HG02678 (cell line): ENCODE results near the gene A4GALT.
"Not testable (repeated sequence)": the region's sequence is repeated elsewhere in the genome, so short reads cannot be mapped to it uniquely, and the experiment has no call there.

Experiments
- ATAC-seq: cut with Tn5 transposase; IDR thresholded peaks from one replicate; pipeline ENCODE4 v1.9.1; 2021; ENCODE audit warnings: mild to moderate bottlenecking, moderate library complexity; ENCODE audit not compliant: unreplicated experiment

Gene A4GALT

GRCh38 chr22:42684462-42685195 is 36.0 kb downstream of the A4GALT start:
- ATAC-seq = no peak

DNA sequence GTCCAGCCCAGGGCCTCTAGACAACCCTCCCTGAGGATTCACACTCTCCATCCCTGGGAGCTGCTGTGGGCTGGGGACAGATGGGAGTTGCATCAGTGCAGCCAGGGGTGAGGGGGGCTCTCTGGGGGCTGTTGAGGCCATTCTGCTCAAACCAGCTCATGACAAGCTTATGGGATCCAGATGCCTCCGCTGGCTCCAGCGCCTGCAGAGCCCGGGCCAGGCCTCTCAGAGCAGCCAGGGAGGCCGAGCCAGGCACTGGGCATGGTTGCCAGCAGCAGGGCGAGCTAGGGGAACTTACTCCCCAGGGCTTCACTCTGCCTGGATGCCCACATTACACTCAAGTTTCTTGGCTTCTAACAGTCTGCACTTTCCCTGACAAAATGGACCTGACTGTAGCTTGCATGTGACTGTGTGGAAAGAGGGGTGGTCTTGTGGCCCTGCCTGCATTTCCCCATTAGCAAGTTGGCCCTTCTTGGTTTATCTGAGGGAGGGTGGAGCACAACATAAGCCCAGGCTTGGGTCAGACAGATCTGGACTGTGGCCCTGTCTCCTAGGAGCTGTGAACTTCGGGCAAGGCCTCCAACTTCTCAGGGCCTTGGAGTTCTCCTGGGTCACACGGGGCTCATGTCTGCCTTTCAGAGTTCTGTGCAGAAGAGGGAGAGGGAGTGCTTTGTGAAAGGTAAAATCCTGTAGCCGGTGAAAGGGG is 36.9 kb downstream of the A4GALT start:
- no peak for ATAC-seq

- no peak for ATAC-seq
Observed at GRCh38 chr22:42682113-42682851, 38.4 kb downstream of the A4GALT start.

GRCh38 chr22:42680648-42681047 is 40.0 kb downstream of the A4GALT start:
- no peak for ATAC-seq

- ATAC-seq = no peak
Observed at GRCh38 chr22:42679691-42680090, 41.0 kb downstream of the A4GALT start.

GRCh38 chr22:42678894-42679293 is 41.8 kb downstream of the A4GALT start:
- ATAC-seq = no peak

GRCh38 chr22:42677936-42678335 is 42.7 kb downstream of the A4GALT start:
- not testable (repeated sequence) for ATAC-seq

- ATAC-seq = no peak
Observed at GRCh38 chr22:42676059-42676607, 44.5 kb downstream of the A4GALT start.

- ATAC-seq = no peak
Observed at GRCh38 chr22:42673898-42674401, 46.7 kb downstream of the A4GALT start.

- not testable (repeated sequence) for ATAC-seq
Observed at GRCh38 chr22:42673071-42673470, 47.6 kb downstream of the A4GALT start.

- no peak for ATAC-seq
Observed at GRCh38 chr22:42670921-42671709, 49.6 kb downstream of the A4GALT start.

- no peak for ATAC-seq
Observed at GRCh38 chr22:42670046-42670445, 50.6 kb downstream of the A4GALT start.

GRCh38 chr22:42666393-42666792 is 54.3 kb downstream of the A4GALT start:
- not testable (repeated sequence) for ATAC-seq

GRCh38 chr22:42664976-42665831 is 55.5 kb downstream of the A4GALT start:
- ATAC-seq = no peak

DNA sequence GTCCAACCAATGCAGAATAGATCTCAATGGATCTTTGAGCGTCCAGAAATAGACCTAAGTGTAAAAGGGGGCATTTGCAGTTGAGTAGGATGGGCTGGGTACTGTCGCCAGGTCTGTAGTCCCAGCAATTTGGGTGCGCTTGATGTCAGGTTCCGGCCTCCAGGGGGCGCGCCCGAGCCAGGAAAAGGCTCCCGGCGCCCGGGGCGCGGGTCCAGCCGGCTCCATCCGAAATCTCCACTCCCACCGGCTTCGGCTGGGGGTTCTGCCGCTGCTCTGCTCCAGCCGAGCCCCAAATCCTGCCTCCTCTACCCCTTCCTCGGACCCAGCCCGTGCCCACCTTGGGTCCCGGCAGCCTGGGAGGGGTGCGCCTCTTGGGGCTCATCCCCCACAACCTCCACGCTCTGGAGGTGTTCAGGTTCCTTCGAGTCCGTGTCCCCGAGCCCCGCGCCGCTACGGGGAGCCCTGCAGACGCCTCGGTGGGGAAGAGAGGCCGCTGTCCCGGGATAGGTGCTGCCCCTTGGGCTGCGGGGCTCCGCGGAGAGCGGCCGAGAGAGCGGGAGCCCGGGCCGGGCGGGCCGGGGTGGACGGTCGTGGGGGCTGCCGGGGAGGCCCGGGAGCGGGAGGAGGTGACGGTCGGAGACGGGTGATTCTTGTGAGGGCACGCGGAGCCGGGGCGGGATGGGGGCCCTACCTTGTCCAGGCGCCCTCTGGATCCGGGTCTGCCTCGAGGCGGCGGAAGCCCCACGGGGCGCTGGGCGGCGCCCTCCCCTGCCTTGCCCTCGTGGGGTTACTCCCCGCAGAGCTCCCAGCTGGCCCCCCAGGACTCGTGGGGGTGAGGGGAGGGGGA is 58.5 kb downstream of the A4GALT start:
- no peak for ATAC-seq

DNA sequence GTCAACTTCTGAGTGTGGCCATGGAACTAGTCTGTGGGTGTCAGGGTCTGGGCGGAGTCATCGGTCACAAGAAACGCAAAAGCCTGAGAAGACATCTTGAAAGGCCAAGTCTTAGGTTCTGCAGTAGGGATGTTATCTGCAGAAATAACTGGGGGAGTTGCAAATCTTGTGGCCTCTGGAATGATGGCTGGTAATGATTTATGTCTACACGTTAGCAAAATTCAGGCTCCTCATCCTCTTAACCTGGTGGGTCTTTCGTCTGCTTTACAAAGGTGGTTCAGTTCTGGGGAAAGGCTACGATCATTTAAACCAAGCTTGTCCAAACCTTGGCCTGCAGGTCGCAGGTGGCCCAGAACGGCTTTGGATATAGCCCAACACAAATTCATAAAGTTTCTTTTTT is 64.1 kb downstream of the A4GALT start:
- ATAC-seq = no peak

- no peak for ATAC-seq
Observed at GRCh38 chr22:42655693-42656092, 65.0 kb downstream of the A4GALT start.

DNA sequence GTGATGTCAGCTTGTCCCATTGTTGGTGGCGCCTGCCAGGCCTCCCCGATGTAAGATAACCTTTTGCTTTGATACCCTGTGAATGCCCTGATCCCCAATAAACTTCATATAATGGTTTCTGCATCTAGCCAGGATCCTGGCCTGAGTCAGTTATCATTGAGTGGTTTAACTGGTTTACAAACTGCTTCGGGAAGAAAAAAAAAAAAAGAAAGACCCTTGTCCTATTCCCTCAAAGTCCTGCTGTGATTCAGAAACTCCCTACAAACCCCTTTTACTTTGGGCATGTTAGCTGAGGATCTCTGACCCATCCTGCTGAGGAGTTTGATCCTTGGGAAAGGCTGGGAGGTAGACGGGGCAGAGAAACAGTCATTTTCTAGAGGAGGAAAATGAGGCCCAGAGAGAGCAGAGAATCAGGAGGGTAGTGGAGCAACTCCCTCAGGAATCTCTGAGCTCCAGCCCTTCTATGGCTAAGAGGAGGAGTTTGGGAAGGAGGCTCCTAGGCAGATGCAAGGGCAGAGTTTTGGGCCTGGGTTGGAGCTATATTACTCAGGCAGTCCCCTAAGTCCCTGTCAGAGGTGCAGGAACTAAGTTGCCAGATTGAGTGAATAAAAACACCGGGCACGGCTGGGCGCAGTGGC is 66.1 kb downstream of the A4GALT start:
- ATAC-seq = no peak
